ENCODE measurements around the gene CD72. TPM values are rescaled to one million over a fixed set of nuclear protein-coding genes. Genes with fewer than 3 reads are reported as not detected.

Gene CD72
- 1.2 and 3.5 TPM in 2 replicates for total RNA-seq

GRCh38 chr9:35618325-35618727 lies at the start of gene CD72:
Gene CD72, minus strand, starts transcription at chr9:35618413. Its CDS starts 110 bp downstream, at chr9:35618303.

DNA sequence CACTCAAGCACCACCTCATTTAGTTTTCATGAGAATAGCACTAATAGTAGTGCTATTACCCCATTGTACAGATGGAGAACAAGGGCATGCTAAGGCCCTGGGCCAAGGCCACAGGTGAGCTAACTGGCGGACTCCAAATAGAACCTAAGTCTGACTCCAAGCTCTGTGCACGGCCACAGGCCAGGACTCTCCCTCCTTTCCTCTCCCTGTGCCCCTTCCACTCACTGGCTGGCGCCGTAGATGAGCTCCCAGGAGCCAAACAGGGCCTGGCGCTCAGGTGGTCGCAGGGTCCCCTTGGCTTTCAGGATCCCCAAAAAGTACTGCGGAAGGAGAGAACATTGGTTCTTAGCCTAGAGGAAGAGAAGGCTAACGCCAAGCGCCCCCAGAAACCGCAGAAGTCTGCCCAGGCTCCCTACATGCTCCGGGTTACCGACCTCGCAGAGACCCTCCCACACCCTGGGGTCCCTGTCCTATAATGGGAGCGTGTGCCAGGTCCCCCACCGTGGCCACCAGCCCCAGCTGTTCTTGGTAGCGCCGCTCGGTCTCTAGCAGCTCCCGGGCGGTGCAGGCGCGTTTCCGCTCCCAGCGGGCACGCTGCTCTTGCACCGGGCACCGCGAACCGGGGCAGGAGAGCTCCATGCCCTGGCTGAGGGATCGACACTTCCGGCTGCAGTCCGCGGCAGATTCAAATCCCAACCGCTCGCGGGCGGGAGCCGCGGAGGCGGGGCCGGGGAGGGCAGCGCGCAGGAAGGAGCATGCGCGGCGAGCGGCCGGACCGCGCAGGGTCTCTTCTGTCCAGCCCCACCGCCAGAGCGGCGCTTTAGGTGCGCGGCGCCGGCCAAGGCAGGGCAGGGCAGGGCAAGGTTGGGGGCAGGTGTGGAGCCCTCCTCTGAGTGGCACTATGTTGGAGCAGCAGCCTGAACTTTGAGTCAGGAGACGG lies 46.6 kb upstream of the CD72 start, which contains the start of gene ARHGEF39:
Gene ARHGEF39 (minus strand): TSS at position 665 of the 940 bp plus-strand sequence. CDS start 26 bp downstream, at position 639.

DNA sequence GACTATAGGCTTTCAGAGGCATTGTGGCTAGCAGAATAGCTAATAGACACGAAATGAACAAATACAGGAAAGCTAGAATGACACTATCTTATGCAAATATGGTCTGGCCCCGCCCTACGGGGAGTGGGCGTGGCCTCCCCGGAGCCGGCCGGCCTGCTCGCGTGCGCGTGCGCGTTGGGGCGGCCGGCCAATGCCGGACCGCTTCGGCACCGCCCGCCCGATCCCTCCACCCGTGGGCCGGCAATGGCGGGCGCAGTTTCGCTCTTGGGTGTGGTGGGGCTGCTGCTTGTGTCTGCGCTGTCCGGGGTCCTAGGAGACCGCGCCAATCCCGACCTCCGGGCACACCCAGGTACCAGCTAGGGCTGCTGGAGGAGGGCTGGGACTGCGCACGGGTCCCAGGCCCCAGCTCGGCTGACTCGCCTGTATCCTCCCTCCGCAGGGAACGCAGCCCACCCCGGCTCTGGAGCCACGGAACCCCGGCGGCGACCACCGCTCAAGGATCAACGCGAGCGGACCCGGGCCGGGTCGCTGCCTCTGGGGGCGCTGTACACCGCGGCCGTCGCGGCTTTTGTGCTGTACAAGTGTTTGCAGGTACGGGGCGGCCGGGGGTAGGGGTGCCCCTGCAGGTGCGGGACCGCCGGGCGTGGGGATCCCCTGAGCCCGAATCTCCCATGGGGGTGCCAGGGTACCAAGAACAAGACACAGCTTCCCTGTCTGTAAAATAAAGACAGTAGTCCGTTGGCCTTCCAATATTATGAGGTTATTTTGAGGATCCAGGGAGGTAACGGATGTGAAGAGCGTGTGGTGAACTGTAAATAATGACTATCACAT lies 40.1 kb upstream of the CD72 start, which contains the start of gene CCDC107:
Gene CCDC107 (plus strand): TSS at position 156 of the 831 bp plus-strand sequence. CDS start 88 bp downstream, at position 244.

DNA sequence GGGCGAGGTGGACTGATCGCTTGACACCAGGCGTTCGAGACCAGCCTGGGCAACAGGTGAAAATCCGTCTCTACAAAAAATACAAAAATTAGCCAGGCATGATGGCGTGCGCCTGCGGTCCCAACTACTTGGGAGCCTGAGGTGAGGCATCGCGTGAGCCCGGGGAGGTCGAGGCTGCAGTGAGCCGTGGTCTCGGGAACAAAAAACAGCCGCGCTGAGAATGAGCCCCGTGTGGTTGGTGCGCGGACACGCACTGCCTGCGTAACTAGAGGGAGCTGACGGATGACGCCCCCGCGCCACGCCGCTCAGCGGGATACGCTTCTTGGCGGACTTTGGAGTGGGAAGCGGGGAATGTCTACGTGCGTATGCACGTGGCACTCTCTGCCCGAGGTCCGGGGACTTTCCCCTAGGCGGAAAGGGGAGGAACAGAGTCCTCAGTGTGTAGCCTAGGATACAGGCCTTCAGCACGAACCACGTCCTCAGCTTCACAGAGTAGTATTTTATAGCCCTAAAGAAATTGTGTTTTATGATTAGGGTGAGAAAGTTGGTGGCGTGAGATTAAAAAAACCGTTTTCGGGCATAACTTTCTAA lies 39.4 kb upstream of the CD72 start, which contains the start of gene RMRP:
Gene RMRP (minus strand): TSS at position 474 of the 591 bp plus-strand sequence.

DNA sequence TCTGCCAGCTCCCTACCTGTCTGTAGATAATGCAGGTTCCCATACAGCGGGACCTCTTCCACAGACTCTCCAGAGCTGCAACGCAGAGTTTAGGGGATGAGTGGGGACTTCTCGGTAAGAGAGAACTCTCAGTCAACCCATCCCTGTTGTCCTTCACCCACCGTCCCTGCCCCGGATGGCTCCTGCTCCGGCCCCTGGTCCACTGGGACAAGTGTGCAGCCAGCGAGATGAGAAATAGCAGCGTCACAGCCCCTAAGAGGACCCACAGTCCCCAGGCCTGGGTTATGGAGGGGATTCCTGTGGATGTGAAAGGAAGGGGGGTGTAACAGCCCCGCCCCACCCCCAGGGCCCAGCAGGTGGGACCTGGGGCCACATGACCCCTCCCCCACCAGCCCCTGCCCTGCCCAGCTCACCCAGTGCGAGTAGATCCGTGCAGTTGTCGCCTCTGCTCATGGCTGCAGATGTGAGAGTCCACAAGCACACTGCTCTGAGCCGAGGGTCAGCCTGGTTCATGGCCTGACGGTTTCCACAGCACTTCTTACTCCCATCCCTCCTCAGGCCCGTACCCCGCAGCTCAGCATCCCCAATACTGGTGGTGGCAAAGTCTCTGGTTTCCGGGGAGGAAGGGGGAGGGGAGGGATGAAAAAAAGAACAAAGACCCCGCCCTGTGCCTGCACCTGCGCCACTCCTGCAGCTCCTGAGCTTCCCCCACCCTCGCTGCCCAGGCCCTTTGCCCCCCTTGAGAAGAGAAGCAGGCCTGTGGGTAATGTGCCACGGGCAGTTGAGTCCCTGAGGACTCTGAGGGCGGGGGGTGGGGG lies 32.3 kb upstream of the CD72 start, which contains the start of gene SIT1:
Gene SIT1 (minus strand): TSS at position 591 of the 818 bp plus-strand sequence. CDS start 78 bp downstream, at position 513.

DNA sequence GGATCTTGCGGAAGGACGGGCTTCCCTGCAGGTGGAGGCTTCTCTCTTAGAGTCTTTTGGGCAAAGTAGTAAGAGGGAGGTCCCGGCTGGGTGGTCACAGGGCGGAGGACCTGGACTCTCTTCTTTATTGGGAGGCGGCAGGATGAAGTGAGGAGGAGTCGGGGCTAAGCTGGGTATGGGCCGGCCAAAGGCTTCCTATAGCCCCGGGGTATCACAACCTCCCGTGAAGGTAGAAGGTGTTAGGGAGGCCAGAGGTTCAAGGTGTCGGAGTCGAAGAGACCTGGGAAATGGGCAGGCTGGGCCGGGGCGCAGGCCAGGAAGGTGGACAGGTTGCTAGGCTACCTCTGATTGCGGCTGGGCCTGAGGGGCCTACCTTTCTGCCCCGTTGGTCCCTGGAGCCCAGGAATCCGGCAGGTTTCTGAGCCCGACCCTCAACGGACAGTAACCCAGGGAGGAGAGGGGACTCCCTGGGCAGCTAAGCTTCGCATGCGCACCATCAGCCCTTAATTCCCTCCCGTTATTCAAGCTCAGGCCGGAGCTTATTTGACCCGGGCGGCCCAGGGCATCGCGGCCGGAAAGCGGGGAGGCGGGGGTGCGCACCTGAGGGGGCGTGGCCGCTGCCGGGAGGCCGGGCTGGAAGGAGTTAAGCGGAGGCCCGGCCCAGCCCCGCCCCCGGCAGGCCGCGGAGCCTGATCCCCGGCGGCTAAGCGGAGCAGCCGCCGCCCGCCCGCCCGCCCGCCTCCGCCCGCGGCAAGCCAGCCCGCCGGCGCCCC lies 13.4 kb downstream of the CD72 start, which contains the start of gene TESK1:
Gene TESK1 (plus strand): TSS at position 685 of the 773 bp plus-strand sequence. CDS start 358 bp downstream, outside the sequence.

Small RNA genes lying within 50 kb of the gene (small RNA-seq; reads per million reads assigned to genes)
- gene MIR4667: 0.35 reads per million, percentile 12 among the genes with 10 or more reads in this experiment
- gene RMRP: not detected
- not detected for gene RPS29P17

Other genes starting within 250 kb of the CD72 start
- 16.5 and 51.0 TPM in 2 replicates for gene RUSC2, start 128.3 kb downstream of the CD72 start, total RNA-seq
- gene TESK1, start 13.2 kb downstream of the CD72 start, total RNA-seq: 19.6 and 23.1 TPM in 2 replicates
- not detected in 2 replicates for gene SIT1, start 32.5 kb upstream of the CD72 start, total RNA-seq
- 39,103 and 115,939 TPM in 2 replicates for gene RMRP, start 39.6 kb upstream of the CD72 start, total RNA-seq
- gene CCDC107, start 39.9 kb upstream of the CD72 start, total RNA-seq: 5.5 and 6.6 TPM in 2 replicates
- gene ARHGEF39, start 46.8 kb upstream of the CD72 start, total RNA-seq: 1.2 and 1.6 TPM in 2 replicates
- not detected in 2 replicates for gene CA9, start 55.5 kb upstream of the CD72 start, total RNA-seq
- gene TPM2, start 71.5 kb upstream of the CD72 start, total RNA-seq: 87.9 and 98.7 TPM in 2 replicates
- gene TLN1, start 113.8 kb upstream of the CD72 start, total RNA-seq: 118 and 165 TPM in 2 replicates
- 56.1 and 92.0 TPM in 2 replicates for gene CREB3, start 114.3 kb upstream of the CD72 start, total RNA-seq
- gene GBA2, start 130.8 kb upstream of the CD72 start, total RNA-seq: 25.9 and 31.7 TPM in 2 replicates
- gene RGP1, start 130.9 kb upstream of the CD72 start, total RNA-seq: 18.1 and 27.0 TPM in 2 replicates
- not detected in 2 replicates for gene MSMP, start 135.9 kb upstream of the CD72 start, total RNA-seq
- gene NPR2, start 173.2 kb upstream of the CD72 start, total RNA-seq: 9.0 and 23.6 TPM in 2 replicates
- 0.65 and 1.2 TPM in 2 replicates for gene SPAG8, start 193.8 kb upstream of the CD72 start, total RNA-seq
- gene HINT2, start 196.6 kb upstream of the CD72 start, total RNA-seq: 10.6 and 15.7 TPM in 2 replicates
- not detected in 2 replicates for gene FAM221B, start 210.3 kb upstream of the CD72 start, total RNA-seq
- gene TMEM8B, start 210.8 kb upstream of the CD72 start, total RNA-seq: 3.5 and 4.0 TPM in 2 replicates

Data from placental epithelial cell (primary cell).